ENCODE data around the gene TECR.
"Not testable (repeated sequence)": the region's sequence is repeated elsewhere in the genome, so short reads cannot be mapped to it uniquely, and the experiment has no call there.

TECR gene

GRCh38 chr19:14576363-14576762 lies 47.0 kb downstream of the TECR start:
- TF ChIP-seq CTCF (IDR thresholded peaks at IDR 0.05; ENCODE audit: control insufficient read depth, extremely low read depth, insufficient read depth) = no peak
- no peak for DNase-seq (ENCODE audit: low read depth)
- H3K4me3 ChIP-seq (ENCODE audit: low read depth, low read length) = no peak overlapping the region

GRCh38 chr19:14577264-14577663 lies 47.9 kb downstream of the TECR start:
- DNase-seq (ENCODE audit: low read depth) = no peak
- H3K4me3 ChIP-seq (ENCODE audit: low read depth, low read length) = no peak overlapping the region
- TF ChIP-seq CTCF (IDR thresholded peaks at IDR 0.05; ENCODE audit: control insufficient read depth, extremely low read depth, insufficient read depth) = no peak

GRCh38 chr19:14577885-14578427 lies 48.6 kb downstream of the TECR start:
- no peak for DNase-seq (ENCODE audit: low read depth)
- no peak overlapping the region for H3K4me3 ChIP-seq (ENCODE audit: low read depth, low read length)
- no peak for TF ChIP-seq CTCF (IDR thresholded peaks at IDR 0.05; ENCODE audit: control insufficient read depth, extremely low read depth, insufficient read depth)

- no peak overlapping the region for H3K4me3 ChIP-seq (ENCODE audit: low read depth, low read length)
- DNase-seq (ENCODE audit: low read depth) = no peak
- no peak for TF ChIP-seq CTCF (IDR thresholded peaks at IDR 0.05; ENCODE audit: control insufficient read depth, extremely low read depth, insufficient read depth)
Measured at GRCh38 chr19:14580623-14581237, 51.3 kb downstream of the TECR start.

GRCh38 chr19:14582894-14583340 lies 53.5 kb downstream of the TECR start, which contains the start of gene CLEC17A:
CLEC17A (plus strand) TSS chr19:14583084; CDS start chr19:14583161, 77 bp downstream.
- no peak for TF ChIP-seq CTCF (IDR thresholded peaks at IDR 0.05; ENCODE audit: control insufficient read depth, extremely low read depth, insufficient read depth)
- DNase-seq (ENCODE audit: low read depth) = no peak
- no peak within 1 kb of the TSS for H3K4me3 ChIP-seq (ENCODE audit: low read depth, low read length)

- H3K4me3 ChIP-seq (ENCODE audit: low read depth, low read length); DNase-seq (ENCODE audit: low read depth): not testable (repeated sequence)
Measured at GRCh38 chr19:14584372-14584771, 55.0 kb downstream of the TECR start.

GRCh38 chr19:14585187-14585586 lies 55.8 kb downstream of the TECR start:
- DNase-seq (ENCODE audit: low read depth); H3K4me3 ChIP-seq (ENCODE audit: low read depth, low read length): not testable (repeated sequence)

- DNase-seq (ENCODE audit: low read depth); H3K4me3 ChIP-seq (ENCODE audit: low read depth, low read length): not testable (repeated sequence)
Measured at GRCh38 chr19:14589433-14589832, 60.0 kb downstream of the TECR start.

Measured in LNCaP clone FGC (cell line).